GM12878 (cell line): ENCODE results near the gene ZNF423. TPM values are rescaled to one million over a fixed set of nuclear protein-coding genes. Genes with fewer than 3 reads are reported as not detected.
"Not testable (repeated sequence)": the region's sequence is repeated elsewhere in the genome, so short reads cannot be mapped to it uniquely, and the experiment has no call there.

Experiments
- ATAC-seq: fragments of 200-7000 bp; cut with Tn5 transposase; 3 replicates; pipeline ENCODE4 v1.9.1; 2020; ENCODE audit warnings: mild to moderate bottlenecking, moderate library complexity
- BruUV-seq: library from RNA; stranded (reverse); fragments of 400-500 nt; replicated peaks from 2 replicates; lab custom pipeline; 2021; lab: Mats Ljungman, UMichigan
- CTCF ChIA-PET: fragments of 300-600 bp; sonication (Branson Sonifier 250); formaldehyde crosslinking; extraction: SDS; loops from one replicate; lab custom pipeline; 2021; ENCODE audit warnings: inconsistent platforms; lab: Yijun Ruan, JAX
- POLR2A ChIA-PET: fragments of 350-600 bp; formaldehyde crosslinking; extraction: SDS; loops from one replicate; lab custom pipeline; 2021; ENCODE audit warnings: inconsistent platforms; lab: Charles Lee
- RAD21 ChIA-PET: fragments of 300-600 bp; sonication (Branson Sonifier 250); formaldehyde crosslinking; loops from one replicate; lab custom pipeline; 2023; ENCODE audit warnings: antibody characterized with exemption; ENCODE audit not compliant: unreplicated experiment; lab: Charles Lee
- SMC1A ChIA-PET: fragments of 300-600 bp; sonication (Branson Sonifier 250); formaldehyde crosslinking; loops from one replicate; lab custom pipeline; 2023; ENCODE audit not compliant: unreplicated experiment, uncharacterized antibody; lab: Charles Lee
- DNase-seq: peaks from one replicate; pipeline ENCODE4 v3.0.0-alpha.2; 2011; ENCODE audit warnings: low read depth, low spot score
- FAIRE-seq: peaks from 3 replicates; lab custom pipeline; 2011; peaks lifted over from hg19 to GRCh38; lab: Jason Lieb, UNC
- H2AFZ ChIP-seq: 2 replicates; pipeline ENCODE4 v1.6.0; 2011; ENCODE audit warnings: low read depth, low read length, control low read depth; ENCODE audit not compliant: control insufficient read depth
- H3K27ac ChIP-seq: 2 replicates; pipeline ENCODE4 v1.5.1; 2011; ENCODE audit warnings: control low read depth; ENCODE audit not compliant: control insufficient read depth, insufficient read depth
- H3K27me3 ChIP-seq, 2 experiments: replicated peaks in 1 of 2; 2 replicates each; pipeline versions ENCODE4 v1.6.0 to v1.6.1; 2011; ENCODE audit warnings: low read length in 1 of 2; ENCODE audit not compliant: control insufficient read depth in 2 of 2, insufficient read depth in 2 of 2
- H3K36me3 ChIP-seq, 2 experiments: 2 replicates each; pipeline ENCODE4 v1.5.1; 2011; ENCODE audit warnings: low read length in 1 of 2; ENCODE audit not compliant: control insufficient read depth in 2 of 2, insufficient read depth in 2 of 2
- H3K4me1 ChIP-seq: 2 replicates; pipeline ENCODE4 v1.6.1; 2011; ENCODE audit warnings: mild to moderate bottlenecking, low read length, moderate library complexity, mixed read lengths; ENCODE audit not compliant: control insufficient read depth, insufficient read depth
- H3K4me2 ChIP-seq: 2 replicates; pipeline ENCODE4 v1.6.0; 2011; ENCODE audit warnings: control low read depth; ENCODE audit not compliant: control insufficient read depth, insufficient read depth
- H3K4me3 ChIP-seq: fragments of 200-600 bp; sonication (generic); 2 replicates; pipeline ENCODE4 v1.5.1; 2016
- H3K79me2 ChIP-seq: 2 replicates; pipeline ENCODE4 v1.6.0; 2011; ENCODE audit warnings: low read length; ENCODE audit not compliant: control insufficient read depth, insufficient read depth
- H3K9ac ChIP-seq: 2 replicates; pipeline ENCODE4 v1.8.0; 2011; ENCODE audit warnings: low read length, control low read depth, mixed read lengths; ENCODE audit not compliant: control insufficient read depth, insufficient read depth
- H3K9me3 ChIP-seq: replicated peaks from 3 replicates; pipeline ENCODE4 v1.5.1; 2011; ENCODE audit warnings: mild to moderate bottlenecking, low read length; ENCODE audit not compliant: control insufficient read depth, insufficient read depth
- H4K20me1 ChIP-seq: 2 replicates; pipeline ENCODE4 v1.6.0; 2011; ENCODE audit not compliant: control insufficient read depth, insufficient read depth
- CBX3 ChIP-seq: fragments of 200-600 bp; sonication (generic); IDR thresholded peaks from 2 replicates; pipeline ENCODE4 v1.6.1; 2016; ENCODE audit warnings: low read depth, borderline replicate concordance
- EGR1 ChIP-seq, 2 experiments: IDR thresholded peaks; 1 replicate in 1 of 2; 2 replicates in 1 of 2; pipeline ENCODE4 v1.6.1; 2011 to 2012; ENCODE audit warnings: low read depth in 2 of 2, low read length in 2 of 2, borderline replicate concordance in 1 of 2, mild to moderate bottlenecking in 1 of 2, moderate library complexity in 1 of 2
- FOXK2 ChIP-seq: fragments of 450-650 bp; IDR thresholded peaks from 2 replicates; pipeline ENCODE4 v1.6.1; 2017; ENCODE audit warnings: mild to moderate bottlenecking, moderate library complexity
- ZNF207 ChIP-seq: fragments of 450-650 bp; IDR thresholded peaks from 2 replicates; pipeline ENCODE4 v1.6.1; 2014; ENCODE audit warnings: antibody characterized with exemption, mild to moderate bottlenecking, borderline replicate concordance
- ZNF384 ChIP-seq: IDR thresholded peaks from 2 replicates; pipeline ENCODE4 v1.6.1; 2012; ENCODE audit warnings: low read depth, mild to moderate bottlenecking, low read length, improper control_type of control experiment, borderline replicate concordance
- WGBS: methylation state at CpG from one replicate; pipeline ENCODE4 v1.1.6; 2016; ENCODE audit warnings: low lambda C conversion rate; ENCODE audit not compliant: insufficient replicate concordance, insufficient coverage; ENCODE audit errors: missing lambda C conversion rate; 5-methylcytosine and 5-hydroxymethylcytosine counted together
- in situ Hi-C: fragments of 300-500 bp; cut with MboI; formaldehyde crosslinking; loops from 9 replicates; pipeline ENCODE4 v1.14.3; 2018; ENCODE audit warnings: mixed read lengths
- intact Hi-C: fragments of 100-400 bp; cut with micrococcal nuclease; formaldehyde crosslinking; loops from one replicate; pipeline ENCODE4 v1.14.2; 2022; ENCODE audit not compliant: unreplicated experiment
- polyA plus RNA-seq, 11 experiments: library from polyadenylated mRNA; depleted of rRNA in 4 of 11; unstranded in 6 of 11; stranded (reverse) in 5 of 11; fragments of >200 nt; fragmentation: Nextera tagmentation in 4 of 11; fragmentation: Illumina TruSeq in 1 of 11; extraction: Ambion mirVana in 4 of 11; extraction: Trizol in 1 of 11; gene quantifications; 1 replicate in 1 of 11; 2 replicates in 10 of 11; pipeline versions ENCODE4 v1.2.1 to v1.2.3, GENCODE V29; 2011 to 2016; ENCODE audit warnings: inconsistent platforms in 2 of 11, missing spikeins in 2 of 11, low read depth in 1 of 11
- total RNA-seq, 4 experiments: library from RNA; depleted of rRNA in 3 of 4; stranded (reverse); fragments of >200 nt in 3 of 4; fragmentation: Illumina TruSeq in 1 of 4; extraction: Trizol in 1 of 4; gene quantifications; 2 replicates each; pipeline versions ENCODE4 v1.2.1 to v1.2.3, GENCODE V29; 2013 to 2021
- TF ChIP-seq, protein P1 (sequence below): fragments of 150-350 bp; IDR thresholded peaks from 2 replicates; pipeline ENCODE4 v1.6.1; 2014; ENCODE audit warnings: mild to moderate bottlenecking, low read depth, low read length
- TF ChIP-seq, protein P2 (sequence below): fragments of 450-650 bp; formaldehyde crosslinking; IDR thresholded peaks from 2 replicates; pipeline ENCODE4 v1.5.0; 2022; ENCODE audit warnings: mild to moderate bottlenecking, missing genetic modification characterization
- TF ChIP-seq, protein P3 (sequence below): fragments of 450-650 bp; IDR thresholded peaks from 2 replicates; pipeline ENCODE4 v1.6.1; 2017; ENCODE audit warnings: mild to moderate bottlenecking

The ZNF423 gene
- total and polyA plus RNA-seq, 10 of the 15 experiments (the other 5 are each of a cell fraction or from before 2014, with no cell fraction given): 0.03 to 0.64 (median 0.10) TPM

DNA sequence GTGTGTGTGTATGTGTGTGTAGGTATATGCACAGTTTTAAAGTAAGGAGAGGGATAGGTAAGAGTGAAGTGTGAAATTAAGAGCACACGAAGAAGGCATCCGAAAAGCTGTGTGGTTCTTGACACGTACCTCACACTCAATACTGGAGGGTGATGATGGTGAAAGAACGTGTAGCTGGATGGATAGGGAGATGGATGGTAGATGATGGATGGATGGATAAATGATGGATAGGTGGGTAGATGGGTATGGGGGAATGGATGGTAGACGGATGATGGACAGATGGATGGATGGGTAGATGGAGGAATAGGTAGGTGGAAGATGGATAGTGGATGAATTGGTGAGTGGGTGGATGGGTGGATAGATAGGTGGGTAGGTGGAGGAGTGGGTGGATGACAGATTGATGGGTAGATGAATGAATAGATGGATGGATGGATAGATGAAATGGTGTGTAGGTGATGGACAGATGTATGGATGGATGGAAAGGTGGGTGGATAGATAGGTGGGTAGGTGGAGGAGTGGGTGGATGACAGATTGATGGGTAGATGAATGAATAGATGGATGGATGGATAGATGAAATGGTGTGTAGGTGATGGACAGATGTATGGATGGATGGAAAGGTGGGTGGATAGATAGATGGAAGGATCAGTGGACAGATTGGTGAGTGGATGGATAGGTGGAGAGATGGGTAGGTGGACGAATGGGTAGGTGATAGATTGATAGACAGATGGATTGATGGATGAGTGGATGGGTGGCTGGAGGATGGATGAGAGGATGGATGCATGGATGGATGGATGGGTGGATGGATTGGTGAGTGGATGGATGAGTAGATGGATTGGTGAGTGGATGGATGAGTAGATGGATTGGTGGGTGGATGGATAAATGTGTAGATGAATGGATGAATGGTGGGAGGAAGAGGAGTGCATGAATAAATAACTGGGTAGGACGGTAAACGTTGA is 349.6 kb downstream of the ZNF423 start:
- CTCF ChIA-PET, H3K9me3 ChIP-seq, H3K79me2 ChIP-seq, H2AFZ ChIP-seq, RAD21 ChIA-PET, in situ Hi-C loops, BruUV-seq, H3K9ac ChIP-seq, H3K36me3 ChIP-seq, intact Hi-C loops, H3K4me3 ChIP-seq, ATAC-seq, SMC1A ChIA-PET, FAIRE-seq, H3K4me2 ChIP-seq, POLR2A ChIA-PET, H3K27me3 ChIP-seq, DNase-seq, H3K27ac ChIP-seq, H4K20me1 ChIP-seq: not testable (repeated sequence)
- WGBS: 39% methylated on average over 8 of the region's 8 CpGs
- H3K4me1 ChIP-seq: peaks cover 14% of the 10 kb centered on the region

DNA sequence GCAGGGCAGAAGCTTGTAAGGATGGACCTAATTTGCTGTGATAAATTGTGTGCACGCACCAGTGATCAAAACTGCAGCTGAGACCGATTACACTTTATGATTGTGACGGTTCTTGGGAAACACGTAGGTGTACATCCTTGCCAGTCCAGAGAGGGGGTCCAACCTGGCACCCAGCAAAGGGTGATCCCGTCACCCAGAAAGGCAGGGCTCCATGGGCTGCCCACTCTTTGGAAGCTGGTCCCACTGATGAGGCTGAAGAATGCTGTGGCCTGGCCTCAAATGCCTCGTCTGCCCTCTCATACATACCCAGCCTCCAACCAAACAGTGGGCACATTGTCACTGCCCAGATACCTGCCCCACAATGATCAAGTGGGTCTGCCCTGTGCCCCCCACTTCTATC is 350.4 kb downstream of the ZNF423 start:
- no peak overlapping the region for H2AFZ ChIP-seq
- in situ Hi-C loops: no loop called here
- ChIA-PET RAD21 (no interaction called here), CTCF (no interaction called here), SMC1A (no interaction called here), POLR2A (no interaction called here)
- 39% methylated on average over 6 of the region's 6 CpGs for WGBS
- no peaks in the 10 kb centered on the region for H3K27me3 ChIP-seq
- H3K9ac ChIP-seq: no peak overlapping the region
- no peak for ATAC-seq
- no peaks in the 10 kb centered on the region for H3K36me3 ChIP-seq
- H3K79me2 ChIP-seq: no peaks in the 10 kb centered on the region
- H3K27ac ChIP-seq: no peak overlapping the region
- no peaks in the 10 kb centered on the region for H3K9me3 ChIP-seq
- no peak for FAIRE-seq
- H3K4me3 ChIP-seq: no peak overlapping the region
- no TSS peak for BruUV-seq
- intact Hi-C loops: no loop called here
- DNase-seq: no peak
- H3K4me2 ChIP-seq: no peak overlapping the region
- no peaks in the 10 kb centered on the region for H4K20me1 ChIP-seq
- peaks cover 14% of the 10 kb centered on the region for H3K4me1 ChIP-seq
- TF ChIP-seq EGR1 (IDR thresholded peaks at IDR 0.05; ENCODE audit: borderline replicate concordance in 1 of 2, low read depth in 2 of 2, low read length in 2 of 2) (no peak), ZNF384 (no peak), CBX3 (no peak), FOXK2 (no peak), ZNF207 (no peak)
- TF ChIP-seq, protein P1, sequence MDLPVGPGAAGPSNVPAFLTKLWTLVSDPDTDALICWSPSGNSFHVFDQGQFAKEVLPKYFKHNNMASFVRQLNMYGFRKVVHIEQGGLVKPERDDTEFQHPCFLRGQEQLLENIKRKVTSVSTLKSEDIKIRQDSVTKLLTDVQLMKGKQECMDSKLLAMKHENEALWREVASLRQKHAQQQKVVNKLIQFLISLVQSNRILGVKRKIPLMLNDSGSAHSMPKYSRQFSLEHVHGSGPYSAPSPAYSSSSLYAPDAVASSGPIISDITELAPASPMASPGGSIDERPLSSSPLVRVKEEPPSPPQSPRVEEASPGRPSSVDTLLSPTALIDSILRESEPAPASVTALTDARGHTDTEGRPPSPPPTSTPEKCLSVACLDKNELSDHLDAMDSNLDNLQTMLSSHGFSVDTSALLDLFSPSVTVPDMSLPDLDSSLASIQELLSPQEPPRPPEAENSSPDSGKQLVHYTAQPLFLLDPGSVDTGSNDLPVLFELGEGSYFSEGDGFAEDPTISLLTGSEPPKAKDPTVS: no peak
- TF ChIP-seq, protein P2, sequence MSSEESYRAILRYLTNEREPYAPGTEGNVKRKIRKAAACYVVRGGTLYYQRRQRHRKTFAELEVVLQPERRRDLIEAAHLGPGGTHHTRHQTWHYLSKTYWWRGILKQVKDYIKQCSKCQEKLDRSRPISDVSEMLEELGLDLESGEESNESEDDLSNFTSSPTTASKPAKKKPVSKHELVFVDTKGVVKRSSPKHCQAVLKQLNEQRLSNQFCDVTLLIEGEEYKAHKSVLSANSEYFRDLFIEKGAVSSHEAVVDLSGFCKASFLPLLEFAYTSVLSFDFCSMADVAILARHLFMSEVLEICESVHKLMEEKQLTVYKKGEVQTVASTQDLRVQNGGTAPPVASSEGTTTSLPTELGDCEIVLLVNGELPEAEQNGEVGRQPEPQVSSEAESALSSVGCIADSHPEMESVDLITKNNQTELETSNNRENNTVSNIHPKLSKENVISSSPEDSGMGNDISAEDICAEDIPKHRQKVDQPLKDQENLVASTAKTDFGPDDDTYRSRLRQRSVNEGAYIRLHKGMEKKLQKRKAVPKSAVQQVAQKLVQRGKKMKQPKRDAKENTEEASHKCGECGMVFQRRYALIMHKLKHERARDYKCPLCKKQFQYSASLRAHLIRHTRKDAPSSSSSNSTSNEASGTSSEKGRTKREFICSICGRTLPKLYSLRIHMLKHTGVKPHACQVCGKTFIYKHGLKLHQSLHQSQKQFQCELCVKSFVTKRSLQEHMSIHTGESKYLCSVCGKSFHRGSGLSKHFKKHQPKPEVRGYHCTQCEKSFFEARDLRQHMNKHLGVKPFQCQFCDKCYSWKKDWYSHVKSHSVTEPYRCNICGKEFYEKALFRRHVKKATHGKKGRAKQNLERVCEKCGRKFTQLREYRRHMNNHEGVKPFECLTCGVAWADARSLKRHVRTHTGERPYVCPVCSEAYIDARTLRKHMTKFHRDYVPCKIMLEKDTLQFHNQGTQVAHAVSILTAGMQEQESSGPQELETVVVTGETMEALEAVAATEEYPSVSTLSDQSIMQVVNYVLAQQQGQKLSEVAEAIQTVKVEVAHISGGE: no peak
- TF ChIP-seq, protein P3, sequence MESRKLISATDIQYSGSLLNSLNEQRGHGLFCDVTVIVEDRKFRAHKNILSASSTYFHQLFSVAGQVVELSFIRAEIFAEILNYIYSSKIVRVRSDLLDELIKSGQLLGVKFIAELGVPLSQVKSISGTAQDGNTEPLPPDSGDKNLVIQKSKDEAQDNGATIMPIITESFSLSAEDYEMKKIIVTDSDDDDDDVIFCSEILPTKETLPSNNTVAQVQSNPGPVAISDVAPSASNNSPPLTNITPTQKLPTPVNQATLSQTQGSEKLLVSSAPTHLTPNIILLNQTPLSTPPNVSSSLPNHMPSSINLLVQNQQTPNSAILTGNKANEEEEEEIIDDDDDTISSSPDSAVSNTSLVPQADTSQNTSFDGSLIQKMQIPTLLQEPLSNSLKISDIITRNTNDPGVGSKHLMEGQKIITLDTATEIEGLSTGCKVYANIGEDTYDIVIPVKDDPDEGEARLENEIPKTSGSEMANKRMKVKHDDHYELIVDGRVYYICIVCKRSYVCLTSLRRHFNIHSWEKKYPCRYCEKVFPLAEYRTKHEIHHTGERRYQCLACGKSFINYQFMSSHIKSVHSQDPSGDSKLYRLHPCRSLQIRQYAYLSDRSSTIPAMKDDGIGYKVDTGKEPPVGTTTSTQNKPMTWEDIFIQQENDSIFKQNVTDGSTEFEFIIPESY: no peak
